Osteoblast (primary cell): ENCODE data around the gene PSMA6. TPM values are rescaled to one million over a fixed set of nuclear protein-coding genes. Genes with fewer than 3 reads are reported as not detected.

ENCODE experiments used
- DNase-seq: peaks from one replicate; pipeline ENCODE4 v3.0.0; 2011; ENCODE audit warnings: low spot score, mixed read lengths; ENCODE audit not compliant: insufficient read length; ENCODE audit errors: missing footprints
- H2AFZ ChIP-seq: 2 replicates; pipeline ENCODE4 v1.6.0; 2011; ENCODE audit warnings: mild to moderate bottlenecking, low read length
- H3K27ac ChIP-seq: 2 replicates; pipeline ENCODE4 v1.5.1; 2011; ENCODE audit warnings: mild to moderate bottlenecking, low read depth, low read length, moderate library complexity
- H3K27me3 ChIP-seq: 2 replicates; pipeline ENCODE4 v1.6.0; 2012; ENCODE audit warnings: mild to moderate bottlenecking, control low read depth, inconsistent platforms, low read length, moderate library complexity; ENCODE audit not compliant: insufficient read depth
- H3K36me3 ChIP-seq: 2 replicates; pipeline ENCODE4 v1.5.1; 2011; ENCODE audit warnings: mild to moderate bottlenecking, low read length, control low read depth, moderate library complexity; ENCODE audit not compliant: insufficient read depth
- H3K4me1 ChIP-seq: 2 replicates; pipeline ENCODE4 v1.5.1; 2011; ENCODE audit warnings: mild to moderate bottlenecking, low read length, control low read depth, moderate library complexity; ENCODE audit not compliant: insufficient read depth
- H3K4me2 ChIP-seq: 2 replicates; pipeline ENCODE4 v1.6.0; 2011; ENCODE audit warnings: mild to moderate bottlenecking, low read length; ENCODE audit not compliant: insufficient read depth
- H3K4me3 ChIP-seq: fragments of 200-600 bp; sonication (generic); 3 replicates; pipeline ENCODE4 v1.5.1; 2012; ENCODE audit warnings: mild to moderate bottlenecking, low read length, inconsistent platforms; ENCODE audit not compliant: insufficient read depth
- H3K79me2 ChIP-seq: 2 replicates; pipeline ENCODE4 v1.6.0; 2012; ENCODE audit warnings: mild to moderate bottlenecking, low read length, control low read depth, inconsistent platforms; ENCODE audit not compliant: insufficient read depth
- H3K9me3 ChIP-seq: 2 replicates; pipeline ENCODE4 v1.5.1; 2011; ENCODE audit warnings: low read depth, low read length, control low read depth
- H4K20me1 ChIP-seq: 2 replicates; pipeline ENCODE4 v1.6.0; 2012; ENCODE audit warnings: mild to moderate bottlenecking, low read length, control low read depth; ENCODE audit not compliant: insufficient read depth
- total RNA-seq: library from RNA; depleted of rRNA; stranded (reverse); fragments of >200 nt; gene quantifications from 2 replicates; pipeline ENCODE4 v1.2.3, GENCODE V29; 2012
- TF ChIP-seq, protein P1 (sequence below): IDR thresholded peaks from 2 replicates; pipeline ENCODE4 v1.5.1; 2011; ENCODE audit warnings: mild to moderate bottlenecking, low read depth, low read length, moderate library complexity; ENCODE audit errors: extremely low read depth

Gene PSMA6
- total RNA-seq, 1 donor = 170 TPM

DNA sequence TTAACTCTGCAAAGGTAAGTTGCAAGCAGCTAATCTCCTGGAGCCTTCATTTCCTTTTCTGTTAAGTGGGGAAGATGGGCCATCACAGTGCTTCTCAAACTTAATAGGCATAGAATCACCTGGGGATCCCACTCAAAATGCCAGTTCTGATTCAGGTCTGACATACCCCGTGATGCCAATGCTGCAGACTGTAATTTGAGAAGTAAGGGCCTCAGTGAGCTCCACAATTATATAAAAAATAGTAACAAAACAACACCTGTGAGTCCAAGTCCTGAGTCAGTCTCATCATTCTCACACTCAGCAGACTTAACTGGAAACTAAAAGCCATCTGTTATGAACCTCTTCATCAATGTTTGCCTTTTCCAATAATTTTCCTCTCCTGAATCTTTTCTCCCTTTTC, 10.8 kb upstream of the PSMA6 start:
- Histone ChIP-seq H3K4me1 (no peaks in the 10 kb centered on the region), H3K27me3 (no peaks in the 10 kb centered on the region), H2AFZ (no peak overlapping the region), H3K4me3 (no peak overlapping the region), H3K79me2 (no peaks in the 10 kb centered on the region), H3K27ac (no peak overlapping the region), H3K4me2 (no peak overlapping the region), H3K36me3 (peaks cover 3% of the 10 kb centered on the region), H3K9me3 (no peaks in the 10 kb centered on the region), H4K20me1 (no peaks in the 10 kb centered on the region)
- no peak for DNase-seq
- TF ChIP-seq, protein P1, sequence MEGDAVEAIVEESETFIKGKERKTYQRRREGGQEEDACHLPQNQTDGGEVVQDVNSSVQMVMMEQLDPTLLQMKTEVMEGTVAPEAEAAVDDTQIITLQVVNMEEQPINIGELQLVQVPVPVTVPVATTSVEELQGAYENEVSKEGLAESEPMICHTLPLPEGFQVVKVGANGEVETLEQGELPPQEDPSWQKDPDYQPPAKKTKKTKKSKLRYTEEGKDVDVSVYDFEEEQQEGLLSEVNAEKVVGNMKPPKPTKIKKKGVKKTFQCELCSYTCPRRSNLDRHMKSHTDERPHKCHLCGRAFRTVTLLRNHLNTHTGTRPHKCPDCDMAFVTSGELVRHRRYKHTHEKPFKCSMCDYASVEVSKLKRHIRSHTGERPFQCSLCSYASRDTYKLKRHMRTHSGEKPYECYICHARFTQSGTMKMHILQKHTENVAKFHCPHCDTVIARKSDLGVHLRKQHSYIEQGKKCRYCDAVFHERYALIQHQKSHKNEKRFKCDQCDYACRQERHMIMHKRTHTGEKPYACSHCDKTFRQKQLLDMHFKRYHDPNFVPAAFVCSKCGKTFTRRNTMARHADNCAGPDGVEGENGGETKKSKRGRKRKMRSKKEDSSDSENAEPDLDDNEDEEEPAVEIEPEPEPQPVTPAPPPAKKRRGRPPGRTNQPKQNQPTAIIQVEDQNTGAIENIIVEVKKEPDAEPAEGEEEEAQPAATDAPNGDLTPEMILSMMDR = no peak

- no peak overlapping the region for H3K27ac ChIP-seq
- H3K36me3 ChIP-seq = peaks cover 3% of the 10 kb centered on the region
- no peaks in the 10 kb centered on the region for H4K20me1 ChIP-seq
- H3K4me2 ChIP-seq = no peak overlapping the region
- no peak overlapping the region for H3K4me3 ChIP-seq
- TF ChIP-seq, protein P1 = no peak
- H3K27me3 ChIP-seq = no peaks in the 10 kb centered on the region
- H3K79me2 ChIP-seq = no peaks in the 10 kb centered on the region
- H3K4me1 ChIP-seq = no peaks in the 10 kb centered on the region
- no peaks in the 10 kb centered on the region for H3K9me3 ChIP-seq
- no peak overlapping the region for H2AFZ ChIP-seq
- no peak for DNase-seq
Measured at GRCh38 chr14:35284506-35284905, 7.7 kb upstream of the PSMA6 start.

- Histone ChIP-seq H2AFZ (no peak overlapping the region), H3K9me3 (no peaks in the 10 kb centered on the region), H3K27ac (no peak overlapping the region), H3K36me3 (peaks cover 3% of the 10 kb centered on the region), H3K4me3 (no peak overlapping the region), H3K4me1 (no peaks in the 10 kb centered on the region), H4K20me1 (no peaks in the 10 kb centered on the region), H3K4me2 (no peak overlapping the region), H3K79me2 (no peaks in the 10 kb centered on the region), H3K27me3 (no peaks in the 10 kb centered on the region)
- DNase-seq = peak; percentile 73
- TF ChIP-seq, protein P1 = no peak
Measured at GRCh38 chr14:35285168-35286002, 6.8 kb upstream of the PSMA6 start.

DNA sequence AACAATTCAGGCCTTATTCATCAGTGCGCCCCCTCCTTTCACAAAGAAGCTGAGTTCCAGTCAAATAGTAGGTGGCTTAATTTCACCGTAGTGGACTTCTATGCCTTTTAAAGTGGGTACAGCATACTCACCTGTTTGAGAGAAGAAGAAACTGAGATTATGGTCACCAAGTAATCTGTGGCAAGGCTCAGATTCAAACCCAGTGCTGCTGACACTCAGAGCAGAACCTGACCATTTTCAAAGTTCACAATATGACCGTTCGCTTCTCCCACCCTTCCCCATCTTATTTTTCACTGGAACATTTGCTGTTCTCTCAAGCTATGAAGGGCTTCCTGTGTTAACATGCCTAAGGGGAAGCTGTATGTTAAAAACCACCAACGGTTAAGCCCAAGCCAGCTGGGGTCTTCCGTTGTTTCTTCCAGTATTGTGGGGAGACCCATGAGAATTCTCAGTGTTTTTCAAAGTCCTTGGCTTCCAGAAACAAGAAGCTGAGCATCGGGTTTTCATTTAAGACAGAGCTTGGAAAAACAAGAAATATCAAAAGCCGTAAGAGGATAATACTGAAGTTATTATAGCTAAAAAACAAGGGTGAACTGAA, 6.1 kb upstream of the PSMA6 start:
- Histone ChIP-seq H3K4me3 (no peak overlapping the region), H3K4me1 (no peaks in the 10 kb centered on the region), H3K9me3 (no peaks in the 10 kb centered on the region), H3K36me3 (peaks cover 3% of the 10 kb centered on the region), H3K79me2 (no peaks in the 10 kb centered on the region), H4K20me1 (no peaks in the 10 kb centered on the region), H3K27me3 (no peaks in the 10 kb centered on the region), H2AFZ (no peak overlapping the region), H3K27ac (no peak overlapping the region), H3K4me2 (no peak overlapping the region)
- no peak for DNase-seq
- TF ChIP-seq, protein P1 = no peak
